ENCODE measurements around the gene RAP1GAP.

The RAP1GAP gene

DNA sequence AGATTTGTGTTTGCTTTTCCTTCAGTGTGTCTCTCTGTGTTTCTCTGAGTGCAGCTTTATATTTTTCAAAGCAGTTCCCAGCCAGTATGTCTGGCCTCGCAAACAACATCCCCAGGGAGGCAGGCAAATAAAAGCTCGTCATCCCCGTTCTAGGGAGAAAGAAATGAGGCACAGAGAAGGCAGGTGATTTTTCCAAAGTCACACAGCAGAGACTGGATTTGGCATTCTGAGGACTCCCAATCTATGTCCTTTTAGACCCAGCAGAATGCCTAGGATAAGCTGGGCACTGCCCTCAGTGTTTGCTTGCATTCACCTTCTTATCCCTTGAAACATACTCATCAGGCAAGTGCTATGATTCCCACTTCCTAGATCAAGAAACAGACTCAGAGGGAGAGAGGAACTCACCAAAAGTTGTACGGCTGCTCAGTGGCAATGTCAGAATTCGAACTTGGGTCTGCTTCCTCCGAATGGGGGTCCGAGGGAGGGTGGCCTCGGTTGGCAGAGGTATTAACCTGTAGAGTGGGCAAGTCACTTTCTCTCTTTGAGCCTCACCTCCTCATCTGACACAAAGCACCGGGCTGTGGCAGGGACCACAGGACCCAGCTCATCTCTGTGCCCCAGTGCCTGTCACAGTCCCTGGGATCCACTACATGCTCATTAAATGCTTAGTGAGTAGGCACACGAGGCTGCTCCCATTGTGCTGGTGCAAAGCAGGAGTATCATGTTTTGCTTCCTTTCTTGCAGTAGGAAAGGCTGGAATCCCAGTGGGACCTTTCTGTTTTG is 4.2 kb downstream of the RAP1GAP start:
- H3K4me3 ChIP-seq (ENCODE audit: low read depth, low read length): no peak overlapping the region
- TF ChIP-seq, protein P1, sequence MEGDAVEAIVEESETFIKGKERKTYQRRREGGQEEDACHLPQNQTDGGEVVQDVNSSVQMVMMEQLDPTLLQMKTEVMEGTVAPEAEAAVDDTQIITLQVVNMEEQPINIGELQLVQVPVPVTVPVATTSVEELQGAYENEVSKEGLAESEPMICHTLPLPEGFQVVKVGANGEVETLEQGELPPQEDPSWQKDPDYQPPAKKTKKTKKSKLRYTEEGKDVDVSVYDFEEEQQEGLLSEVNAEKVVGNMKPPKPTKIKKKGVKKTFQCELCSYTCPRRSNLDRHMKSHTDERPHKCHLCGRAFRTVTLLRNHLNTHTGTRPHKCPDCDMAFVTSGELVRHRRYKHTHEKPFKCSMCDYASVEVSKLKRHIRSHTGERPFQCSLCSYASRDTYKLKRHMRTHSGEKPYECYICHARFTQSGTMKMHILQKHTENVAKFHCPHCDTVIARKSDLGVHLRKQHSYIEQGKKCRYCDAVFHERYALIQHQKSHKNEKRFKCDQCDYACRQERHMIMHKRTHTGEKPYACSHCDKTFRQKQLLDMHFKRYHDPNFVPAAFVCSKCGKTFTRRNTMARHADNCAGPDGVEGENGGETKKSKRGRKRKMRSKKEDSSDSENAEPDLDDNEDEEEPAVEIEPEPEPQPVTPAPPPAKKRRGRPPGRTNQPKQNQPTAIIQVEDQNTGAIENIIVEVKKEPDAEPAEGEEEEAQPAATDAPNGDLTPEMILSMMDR (IDR thresholded peaks at IDR 0.05; ENCODE audit: low read depth, low read length): no peak

DNA sequence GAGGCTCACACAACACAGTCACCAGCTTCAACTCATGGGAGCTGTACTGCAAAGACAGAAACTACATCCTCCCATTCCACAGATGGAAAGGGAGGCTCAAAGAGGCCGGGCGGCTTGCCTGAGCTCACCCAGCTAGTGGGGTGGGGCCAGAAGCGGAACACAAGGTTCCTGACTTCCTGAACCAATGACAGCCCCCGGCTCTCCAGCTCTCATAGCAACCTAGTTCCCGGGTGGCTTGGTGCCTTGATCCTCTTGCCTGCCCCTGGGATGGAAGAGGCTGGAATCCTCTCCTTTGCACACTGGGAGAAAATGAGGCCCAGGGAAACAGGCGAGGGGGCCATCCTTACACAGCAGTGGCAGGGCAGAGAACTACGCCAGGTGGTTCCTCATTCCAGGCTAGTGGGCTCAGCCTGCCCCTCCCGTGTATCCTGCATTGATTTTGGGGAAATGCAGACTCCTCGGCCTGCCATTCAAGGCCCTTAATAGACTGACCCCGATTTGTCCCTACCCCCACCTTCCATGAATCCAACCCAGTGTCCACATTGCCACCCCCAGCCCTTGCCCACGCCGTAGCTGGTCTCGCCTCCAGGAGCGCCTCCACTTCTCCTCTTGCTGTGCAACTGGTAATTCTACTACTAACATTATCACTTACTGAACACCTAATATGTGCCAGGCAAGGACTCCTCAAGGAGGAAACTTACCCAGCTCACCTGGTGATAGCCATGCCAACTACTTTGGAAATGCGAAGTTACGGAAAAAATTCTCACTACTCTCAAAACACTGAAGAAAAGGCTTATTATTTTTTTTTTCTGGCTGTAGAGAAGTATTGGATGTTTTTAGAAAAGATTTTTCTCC is 5.0 kb downstream of the RAP1GAP start:
- TF ChIP-seq, protein P1 (IDR thresholded peaks at IDR 0.05; ENCODE audit: low read depth, low read length): no peak
- H3K4me3 ChIP-seq (ENCODE audit: low read depth, low read length): no peak overlapping the region

DNA sequence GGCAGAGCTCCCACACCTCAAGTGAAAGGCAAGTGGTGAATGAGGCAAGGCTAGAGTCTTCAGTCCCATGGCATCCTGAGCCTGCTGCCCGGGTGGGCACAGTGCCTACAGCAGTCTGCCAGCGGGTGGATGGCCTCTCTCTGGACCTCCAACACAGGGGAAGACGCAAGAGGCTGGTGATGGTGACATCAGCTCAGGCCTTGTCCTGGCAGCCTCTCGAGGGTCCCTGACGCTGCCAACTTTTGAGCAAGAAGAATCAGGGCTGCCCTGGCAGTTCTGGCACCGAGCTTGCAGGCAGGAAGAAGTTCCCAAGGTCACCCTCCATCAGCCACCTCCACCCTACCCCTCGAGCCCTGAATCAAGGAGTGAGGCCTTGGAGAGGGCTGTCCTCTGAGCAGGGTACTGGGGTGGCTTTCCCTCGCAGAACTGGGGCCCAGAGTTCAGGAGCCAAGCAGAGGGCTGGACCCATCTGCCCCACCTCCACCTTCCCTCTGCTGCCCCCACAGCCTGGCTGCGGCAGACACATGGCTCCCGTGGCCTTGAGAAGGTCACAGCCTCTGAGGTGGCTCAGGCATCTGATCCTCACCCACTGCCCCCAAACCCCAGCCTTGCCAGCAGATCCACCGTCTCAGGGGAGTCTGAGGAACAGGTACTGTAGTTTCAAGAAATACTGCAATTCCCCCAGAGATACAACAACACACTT is 5.8 kb downstream of the RAP1GAP start:
- TF ChIP-seq, protein P1 (IDR thresholded peaks at IDR 0.05; ENCODE audit: low read depth, low read length): no peak
- H3K4me3 ChIP-seq (ENCODE audit: low read depth, low read length): no peak overlapping the region

DNA sequence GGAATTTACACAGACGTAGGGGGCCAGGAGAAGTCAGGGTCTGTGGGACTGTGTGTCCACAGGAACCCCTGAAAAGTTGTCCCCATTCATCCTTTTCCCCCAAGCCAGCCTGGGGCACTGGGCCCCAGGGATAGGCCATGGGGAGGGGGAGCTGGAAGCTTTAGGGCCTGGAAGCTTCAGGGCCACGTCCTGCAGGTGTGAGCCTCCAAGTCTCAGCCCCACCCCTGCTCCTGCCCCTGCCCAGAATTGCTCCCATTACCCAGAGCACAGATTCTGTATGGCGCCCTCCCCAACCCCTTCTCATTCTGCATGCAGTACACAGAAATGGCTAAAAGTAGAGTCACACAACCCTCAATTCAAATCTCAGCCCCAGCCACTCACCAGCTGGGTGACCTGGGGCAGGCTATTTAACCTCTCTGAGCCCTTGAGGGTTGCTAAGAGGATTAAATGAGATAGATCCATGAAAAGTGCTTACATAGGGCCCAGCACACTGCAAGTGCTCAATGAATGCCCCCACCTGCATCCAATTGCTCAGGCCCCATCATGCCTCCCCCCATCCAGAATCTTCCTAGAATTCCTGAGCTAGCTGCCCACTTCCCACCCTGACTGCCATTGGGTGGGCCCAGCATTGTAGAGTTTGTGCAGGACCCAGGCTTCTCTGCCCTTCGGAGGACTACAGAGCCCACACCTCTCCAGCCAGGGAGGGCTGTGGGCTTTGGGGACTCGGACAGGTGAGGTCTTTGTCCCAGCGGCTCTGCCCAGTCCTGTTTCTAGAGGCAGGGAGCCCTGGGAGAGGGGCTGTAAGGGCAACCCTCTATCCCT is 6.5 kb downstream of the RAP1GAP start:
- TF ChIP-seq, protein P1 (IDR thresholded peaks at IDR 0.05; ENCODE audit: low read depth, low read length): no peak

GRCh38 chr1:21661886-21662285 is 7.3 kb downstream of the RAP1GAP start:
- TF ChIP-seq, protein P1 (IDR thresholded peaks at IDR 0.05; ENCODE audit: low read depth, low read length): no peak
- no peak overlapping the region for H3K4me3 ChIP-seq (ENCODE audit: low read depth, low read length)

More for the DNA sequence above, 6.5 kb downstream of the RAP1GAP start:
- no peak overlapping the region for H3K4me3 ChIP-seq (ENCODE audit: low read depth, low read length)

DNA sequence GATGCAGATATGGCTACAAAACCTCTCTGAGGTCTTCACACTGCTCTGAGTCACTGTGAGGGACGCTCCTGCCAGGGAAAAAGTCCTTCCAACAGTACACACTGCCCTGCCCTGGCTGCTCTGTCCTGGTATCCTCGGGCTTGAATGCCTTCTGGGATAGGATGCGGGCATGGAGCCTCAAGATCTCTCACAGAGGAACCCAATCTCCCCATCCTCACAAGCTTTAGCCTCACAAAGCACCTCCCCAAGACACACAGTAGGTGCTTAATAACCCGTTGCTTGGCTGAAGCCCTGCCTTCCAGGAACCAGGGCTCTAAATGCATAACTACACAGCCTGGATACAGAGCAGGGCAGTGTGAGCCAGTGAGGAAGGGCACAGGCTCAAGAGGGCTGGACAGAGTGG is 9.2 kb downstream of the RAP1GAP start:
- TF ChIP-seq, protein P1 (IDR thresholded peaks at IDR 0.05; ENCODE audit: low read depth, low read length): no peak
- no peak overlapping the region for H3K4me3 ChIP-seq (ENCODE audit: low read depth, low read length)
